ENCODE measurements around the gene DBNDD1. TPM values are rescaled to one million over a fixed set of nuclear protein-coding genes. Genes with fewer than 3 reads are reported as not detected.
A peak's percentile ranks its signal among the peaks of the same experiment; 100 is the strongest.
"Not testable (repeated sequence)": the region's sequence is repeated elsewhere in the genome, so short reads cannot be mapped to it uniquely, and the experiment has no call there.

DBNDD1 gene
- total RNA-seq (1 to 10 TPM; 1.7 to 2.5 (median 2.0) TPM), polyA plus RNA-seq (2.3 TPM)
- long read RNA-seq, donor 1, partial matches to known transcripts, result 0 of 6 reads
- long read RNA-seq, donor 1, other reads (novel, unspliced or antisense), result 0 of 6 reads
- long read RNA-seq, donor 2, transcript DBNDD1-201 (4 exons, 2,079 nt), result major isoform, 5 of 5 reads
- long read RNA-seq, donor 2, partial matches to known transcripts, result 0 of 5 reads
- long read RNA-seq, donor 2, other reads (novel, unspliced or antisense), result 0 of 5 reads
- long read RNA-seq, donor 3, partial matches to known transcripts, result 0 of 5 reads
- long read RNA-seq, donor 3, other reads (novel, unspliced or antisense), result 0 of 5 reads
- long read RNA-seq, donor 4, transcript DBNDD1-201 (4 exons, 2,079 nt), result major isoform, 7 of 9 reads
- long read RNA-seq, donor 4, partial matches to known transcripts, result 0 of 9 reads
- long read RNA-seq, donor 4, other reads (novel, unspliced or antisense), result 1 of 9 reads

- WGBS, result 2% methylated on average over 103 of the region's 103 CpGs
These were observed at the start of gene DBNDD1 for GRCh38 chr16:90018652-90019542. Gene DBNDD1 (minus strand): TSS chr16:90019456. CDS start chr16:90019341, 115 bp downstream.

GRCh38 chr16:90061437-90061836 lies 42.2 kb upstream of the DBNDD1 start:
- ATAC-seq (no peak), DNase-seq (no peak)
- no peak overlapping the region for H3K27ac ChIP-seq (ENCODE audit: low read length)
- WGBS, result 67% methylated on average over 3 of the region's 3 CpGs
- no peaks in the 10 kb centered on the region for H3K27me3 ChIP-seq (ENCODE audit: control insufficient read depth, insufficient read depth)
- intact Hi-C loops (cut with DNase I), result no loop called here
- no peak overlapping the region for H3K4me3 ChIP-seq (ENCODE audit: low read length)
- no peaks in the 10 kb centered on the region for H3K9me3 ChIP-seq (ENCODE audit: control insufficient read depth, low read length)
- H3K4me1 ChIP-seq (ENCODE audit: control insufficient read depth, insufficient read depth, low read length), result no peaks in the 10 kb centered on the region

More at GRCh38 chr16:90018652-90019542, at the start of gene DBNDD1:
- Histone ChIP-seq H3K4me1 (ENCODE audit: control insufficient read depth, insufficient read depth, low read length) (no peaks in the 10 kb centered on the region), H3K4me3 (ENCODE audit: low read length) (peak within 1 kb of the TSS; percentile 56), H3K27ac (ENCODE audit: low read length) (no peak within 1 kb of the TSS), H3K27me3 (ENCODE audit: control insufficient read depth, insufficient read depth) (no peaks in the 10 kb centered on the region), H3K9me3 (ENCODE audit: control insufficient read depth, low read length) (no peaks in the 10 kb centered on the region)
- ATAC-seq, result no peak
- peak in 1 of 3 donors; percentile 61 for DNase-seq
- intact Hi-C loops (cut with DNase I), result no loop called here

- 51% methylated on average over 8 of the region's 8 CpGs for WGBS
- no peak for ATAC-seq
- Histone ChIP-seq H3K9me3 (ENCODE audit: control insufficient read depth, low read length) (peaks cover 2% of the 10 kb centered on the region), H3K4me1 (ENCODE audit: control insufficient read depth, insufficient read depth, low read length) (no peaks in the 10 kb centered on the region), H3K4me3 (ENCODE audit: low read length) (no peak overlapping the region), H3K27ac (ENCODE audit: low read length) (no peak overlapping the region), H3K27me3 (ENCODE audit: control insufficient read depth, insufficient read depth) (no peaks in the 10 kb centered on the region)
- DNase-seq, result no peak
- intact Hi-C loops (cut with DNase I), result no loop called here
These were observed 38.5 kb upstream of the DBNDD1 start for GRCh38 chr16:90057738-90058173.

- ATAC-seq; H3K4me3 ChIP-seq (ENCODE audit: low read length); H3K4me1 ChIP-seq (ENCODE audit: control insufficient read depth, insufficient read depth, low read length); DNase-seq; H3K27me3 ChIP-seq (ENCODE audit: control insufficient read depth, insufficient read depth); H3K27ac ChIP-seq (ENCODE audit: low read length); H3K9me3 ChIP-seq (ENCODE audit: control insufficient read depth, low read length); intact Hi-C loops (cut with DNase I): not testable (repeated sequence)
- WGBS, result 83% methylated on average over 15 of the region's 15 CpGs
These were observed 37.3 kb upstream of the DBNDD1 start for GRCh38 chr16:90056521-90056920.

GRCh38 chr16:90055371-90055770 lies 36.1 kb upstream of the DBNDD1 start:
- no peaks in the 10 kb centered on the region for H3K27me3 ChIP-seq (ENCODE audit: control insufficient read depth, insufficient read depth)
- ATAC-seq, result no peak
- H3K9me3 ChIP-seq (ENCODE audit: control insufficient read depth, low read length), result peaks cover 2% of the 10 kb centered on the region
- no peak for DNase-seq
- no peak overlapping the region for H3K27ac ChIP-seq (ENCODE audit: low read length)
- 71% methylated on average over 4 of the region's 4 CpGs for WGBS
- intact Hi-C loops (cut with DNase I), result no loop called here
- H3K4me3 ChIP-seq (ENCODE audit: low read length), result no peak overlapping the region
- H3K4me1 ChIP-seq (ENCODE audit: control insufficient read depth, insufficient read depth, low read length), result no peaks in the 10 kb centered on the region

GRCh38 chr16:90054554-90054953 lies 35.3 kb upstream of the DBNDD1 start:
- Histone ChIP-seq H3K4me3 (ENCODE audit: low read length) (no peak overlapping the region), H3K9me3 (ENCODE audit: control insufficient read depth, low read length) (peaks cover 2% of the 10 kb centered on the region), H3K4me1 (ENCODE audit: control insufficient read depth, insufficient read depth, low read length) (no peaks in the 10 kb centered on the region), H3K27me3 (ENCODE audit: control insufficient read depth, insufficient read depth) (no peaks in the 10 kb centered on the region), H3K27ac (ENCODE audit: low read length) (no peak overlapping the region)
- 58% methylated on average over 4 of the region's 4 CpGs for WGBS
- intact Hi-C loops (cut with DNase I), result no loop called here
- ATAC-seq (no peak), DNase-seq (no peak)

GRCh38 chr16:90053902-90054500 lies 34.7 kb upstream of the DBNDD1 start:
- intact Hi-C loops (cut with DNase I), result no loop called here
- WGBS, result 72% methylated on average over 1 of the region's 1 CpG
- Histone ChIP-seq H3K4me1 (ENCODE audit: control insufficient read depth, insufficient read depth, low read length) (no peaks in the 10 kb centered on the region), H3K4me3 (ENCODE audit: low read length) (no peak overlapping the region), H3K9me3 (ENCODE audit: control insufficient read depth, low read length) (peaks cover 2% of the 10 kb centered on the region), H3K27ac (ENCODE audit: low read length) (no peak overlapping the region), H3K27me3 (ENCODE audit: control insufficient read depth, insufficient read depth) (no peaks in the 10 kb centered on the region)
- DNase-seq (no peak), ATAC-seq (no peak)

GRCh38 chr16:90050969-90051368 lies 31.7 kb upstream of the DBNDD1 start:
- Histone ChIP-seq H3K27me3 (ENCODE audit: control insufficient read depth, insufficient read depth) (no peaks in the 10 kb centered on the region), H3K9me3 (ENCODE audit: control insufficient read depth, low read length) (peaks cover 2% of the 10 kb centered on the region), H3K4me3 (ENCODE audit: low read length) (no peak overlapping the region), H3K4me1 (ENCODE audit: control insufficient read depth, insufficient read depth, low read length) (no peaks in the 10 kb centered on the region), H3K27ac (ENCODE audit: low read length) (no peak overlapping the region)
- DNase-seq, result no peak
- no peak for ATAC-seq
- intact Hi-C loops (cut with DNase I), result no loop called here
- whole genome bisulfite sequencing, result 85% methylated on average over 10 of the region's 10 CpGs

- WGBS, result 89% methylated on average over 19 of the region's 19 CpGs
- H3K4me1 ChIP-seq (ENCODE audit: control insufficient read depth, insufficient read depth, low read length), result no peaks in the 10 kb centered on the region
- no peak overlapping the region for H3K4me3 ChIP-seq (ENCODE audit: low read length)
- ATAC-seq, result no peak
- intact Hi-C loops (cut with DNase I), result no loop called here
- no peaks in the 10 kb centered on the region for H3K27me3 ChIP-seq (ENCODE audit: control insufficient read depth, insufficient read depth)
- no peaks in the 10 kb centered on the region for H3K9me3 ChIP-seq (ENCODE audit: control insufficient read depth, low read length)
- no peak overlapping the region for H3K27ac ChIP-seq (ENCODE audit: low read length)
- DNase-seq, result no peak
These were observed 29.6 kb upstream of the DBNDD1 start for GRCh38 chr16:90048737-90049330.

- no peaks in the 10 kb centered on the region for H3K4me1 ChIP-seq (ENCODE audit: control insufficient read depth, insufficient read depth, low read length)
- ATAC-seq (no peak), DNase-seq (no peak)
- no peaks in the 10 kb centered on the region for H3K27me3 ChIP-seq (ENCODE audit: control insufficient read depth, insufficient read depth)
- intact Hi-C loops (cut with DNase I), result no loop called here
- no peaks in the 10 kb centered on the region for H3K9me3 ChIP-seq (ENCODE audit: control insufficient read depth, low read length)
- no peak overlapping the region for H3K4me3 ChIP-seq (ENCODE audit: low read length)
- H3K27ac ChIP-seq (ENCODE audit: low read length), result no peak overlapping the region
- WGBS, result 69% methylated on average over 12 of the region's 12 CpGs
These were observed 29.1 kb upstream of the DBNDD1 start for GRCh38 chr16:90048347-90048722.

All from right cardiac atrium (tissue), 5 donors.